CD4-positive, alpha-beta T cell (primary cell): ENCODE measurements around the gene HOXB3. TPM values are rescaled to one million over a fixed set of nuclear protein-coding genes. Genes with fewer than 3 reads are reported as not detected.

Experiments used
- ATAC-seq: fragments of 200-7000 bp; cut with Tn5 transposase; one replicate; pipeline ENCODE4 v1.10.0; 2022; ENCODE audit warnings: mild to moderate bottlenecking; ENCODE audit not compliant: poor library complexity
- CTCF ChIA-PET: fragments of 350-600 bp; sonication (Branson Sonifier 250); formaldehyde crosslinking; loops from one replicate; lab custom pipeline; 2021; ENCODE audit warnings: antibody characterized with exemption, inconsistent platforms; lab: Charles Lee
- POLR2A ChIA-PET: fragments of 350-600 bp; sonication (Branson Sonifier 250); formaldehyde crosslinking; loops from one replicate; lab custom pipeline; 2021; ENCODE audit warnings: antibody characterized with exemption, inconsistent platforms; lab: Charles Lee
- DNase-seq, 14 experiments: peaks; one replicate each; pipeline ENCODE4 v3.0.0-alpha.2; 2013 to 2020; ENCODE audit warnings: mixed read lengths in 2 of 14
- H3K27ac ChIP-seq, 2 donors: one replicate each; pipeline versions ENCODE4 v1.5.1 to v1.7.0; 2013; ENCODE audit warnings: low read length in 2 of 2, low read depth in 1 of 2, mild to moderate bottlenecking in 1 of 2
- H3K27me3 ChIP-seq, 2 experiments: 1 replicate in 1 of 2; 2 replicates in 1 of 2; pipeline versions ENCODE4 v1.6.1 to v1.7.0; 2013; ENCODE audit warnings: low read length in 2 of 2, control low read depth in 1 of 2, mild to moderate bottlenecking in 1 of 2, moderate library complexity in 1 of 2; ENCODE audit not compliant: insufficient read depth in 2 of 2, control insufficient read depth in 1 of 2
- H3K36me3 ChIP-seq: one replicate; pipeline ENCODE4 v1.6.1; 2013; ENCODE audit warnings: low read length, control low read depth; ENCODE audit not compliant: insufficient read depth
- H3K4me1 ChIP-seq: one replicate; pipeline ENCODE4 v1.6.1; 2013; ENCODE audit warnings: low read length, control low read depth; ENCODE audit not compliant: insufficient read depth
- H3K4me3 ChIP-seq: one replicate; pipeline ENCODE4 v1.5.1; 2013; ENCODE audit warnings: mild to moderate bottlenecking, low read length, moderate library complexity
- H3K9me3 ChIP-seq, 2 experiments: 1 replicate in 1 of 2; 2 replicates in 1 of 2; pipeline versions ENCODE4 v1.6.1 to v1.7.0; 2013; ENCODE audit warnings: low read length in 2 of 2, mild to moderate bottlenecking in 2 of 2, control low read depth in 1 of 2, moderate library complexity in 1 of 2; ENCODE audit not compliant: control insufficient read depth in 1 of 2, insufficient read depth in 1 of 2
- H3K27ac Mint-ChIP-seq: one replicate; pipeline ENCODE4 v1.8.0; 2020; ENCODE audit warnings: mixed read lengths
- H3K27me3 Mint-ChIP-seq: one replicate; pipeline ENCODE4 v1.8.0; 2021; ENCODE audit warnings: mixed read lengths
- H3K36me3 Mint-ChIP-seq: one replicate; pipeline ENCODE4 v1.8.0; 2021; ENCODE audit warnings: low read depth, mixed read lengths
- H3K4me1 Mint-ChIP-seq: one replicate; pipeline ENCODE4 v1.8.0; 2021; ENCODE audit warnings: low read depth, mixed read lengths
- H3K4me3 Mint-ChIP-seq: one replicate; pipeline ENCODE4 v1.8.0; 2020; ENCODE audit warnings: mild to moderate bottlenecking, mixed read lengths
- H3K9me3 Mint-ChIP-seq: one replicate; pipeline ENCODE4 v1.8.0; 2020; ENCODE audit warnings: mixed read lengths
- intact Hi-C, 2 experiments: fragments of 100-400 bp; cut with DNase I in 1 of 2; cut with micrococcal nuclease in 1 of 2; formaldehyde crosslinking; loops; one replicate each; pipeline versions ENCODE4 v1.15.1 to v1.9.0; 2023 to 2025; cut with DNase I, micrococcal nuclease
- total RNA-seq, 174 experiments: library from RNA in 2 of 174; stranded (reverse) in 2 of 174; gene quantifications; one replicate each; pipeline ENCODE4 v1.2.3 and lab custom pipeline; 2021 to 2026
- TF ChIP-seq, protein P1 (sequence below): fragments of 200-600 bp; IDR thresholded peaks from one replicate; pipeline ENCODE4 v1.8.0; 2022; ENCODE audit warnings: antibody characterized with exemption, mild to moderate bottlenecking

Gene HOXB3
- total RNA-seq, 2 experiments from 2014 or later = 0.25 to 0.36 TPM

DNA sequence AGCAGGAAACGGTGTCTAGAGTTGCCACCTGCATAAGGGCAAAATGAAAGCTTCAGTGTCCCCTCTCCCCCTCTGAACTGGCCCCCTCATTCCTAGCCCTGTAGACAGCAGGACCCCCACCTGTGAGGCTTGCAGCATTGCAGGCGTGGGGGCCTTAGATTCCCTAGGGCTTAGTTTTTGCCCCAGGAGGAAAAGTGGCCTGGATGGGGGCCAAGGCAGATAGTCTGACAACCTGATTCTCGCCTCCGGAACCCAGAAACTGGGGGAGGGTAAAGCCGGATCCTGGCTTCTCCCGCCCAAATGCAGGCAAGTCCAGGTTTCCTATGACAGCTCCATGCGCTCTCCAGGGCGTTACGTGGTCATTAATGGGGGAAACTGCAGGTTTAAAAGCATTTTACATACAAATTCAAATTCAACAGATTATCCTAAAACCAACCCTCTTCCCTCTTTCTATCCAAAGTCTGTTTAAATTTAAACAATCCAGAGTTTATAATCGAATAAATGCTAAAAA lies 15.4 kb upstream of the HOXB3 start:
- Histone ChIP-seq H3K9me3 (peaks cover 0 to 19% of the 10 kb centered on the region in 2 experiments), H3K4me1 (peaks cover 36% of the 10 kb centered on the region), H3K36me3 (no peaks in the 10 kb centered on the region), H3K27me3 (peaks cover 84 to 85% of the 10 kb centered on the region in 2 experiments), H3K4me3 (no peak overlapping the region), H3K27ac (no peak overlapping the region)
- intact Hi-C loops = no loop called here
- H3K36me3 Mint-ChIP-seq = no peaks in the 10 kb centered on the region
- POLR2A ChIA-PET = no interaction called here
- DNase-seq = no peak
- CTCF ChIA-PET = no interaction called here
- no peak overlapping the region for H3K4me3 Mint-ChIP-seq
- H3K4me1 Mint-ChIP-seq = peaks cover 18% of the 10 kb centered on the region
- peaks cover 91% of the 10 kb centered on the region for H3K27me3 Mint-ChIP-seq
- no peak for ATAC-seq
- no peak overlapping the region for H3K27ac Mint-ChIP-seq
- H3K9me3 Mint-ChIP-seq = no peaks in the 10 kb centered on the region
- TF ChIP-seq, protein P1, sequence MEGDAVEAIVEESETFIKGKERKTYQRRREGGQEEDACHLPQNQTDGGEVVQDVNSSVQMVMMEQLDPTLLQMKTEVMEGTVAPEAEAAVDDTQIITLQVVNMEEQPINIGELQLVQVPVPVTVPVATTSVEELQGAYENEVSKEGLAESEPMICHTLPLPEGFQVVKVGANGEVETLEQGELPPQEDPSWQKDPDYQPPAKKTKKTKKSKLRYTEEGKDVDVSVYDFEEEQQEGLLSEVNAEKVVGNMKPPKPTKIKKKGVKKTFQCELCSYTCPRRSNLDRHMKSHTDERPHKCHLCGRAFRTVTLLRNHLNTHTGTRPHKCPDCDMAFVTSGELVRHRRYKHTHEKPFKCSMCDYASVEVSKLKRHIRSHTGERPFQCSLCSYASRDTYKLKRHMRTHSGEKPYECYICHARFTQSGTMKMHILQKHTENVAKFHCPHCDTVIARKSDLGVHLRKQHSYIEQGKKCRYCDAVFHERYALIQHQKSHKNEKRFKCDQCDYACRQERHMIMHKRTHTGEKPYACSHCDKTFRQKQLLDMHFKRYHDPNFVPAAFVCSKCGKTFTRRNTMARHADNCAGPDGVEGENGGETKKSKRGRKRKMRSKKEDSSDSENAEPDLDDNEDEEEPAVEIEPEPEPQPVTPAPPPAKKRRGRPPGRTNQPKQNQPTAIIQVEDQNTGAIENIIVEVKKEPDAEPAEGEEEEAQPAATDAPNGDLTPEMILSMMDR = no peak

DNA sequence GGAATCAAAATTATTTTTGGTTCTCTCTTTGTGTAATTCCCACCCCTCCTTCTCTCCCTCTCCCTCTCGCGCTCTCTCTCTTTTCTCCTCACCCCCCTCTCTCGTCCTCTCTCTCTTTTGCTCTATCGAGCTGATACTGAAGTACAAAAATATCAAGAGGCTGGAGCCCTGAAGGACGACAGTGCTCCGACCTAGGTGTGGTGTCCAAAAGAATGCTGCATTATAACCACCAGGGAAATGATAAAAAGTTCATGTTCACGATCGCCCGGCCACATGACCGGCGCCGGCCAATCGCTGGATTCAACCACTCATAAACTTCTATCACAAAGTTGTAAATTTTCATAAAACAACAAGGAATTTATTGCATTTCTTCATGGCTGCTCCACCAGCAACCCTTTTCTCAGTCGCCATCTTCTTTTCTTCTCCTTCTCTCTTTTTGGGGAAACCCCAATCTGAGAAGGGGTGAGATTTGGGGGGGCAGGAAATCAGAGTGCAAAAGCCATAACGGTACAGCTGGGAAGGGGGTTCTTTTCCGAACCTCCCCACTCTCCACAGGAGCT lies 14.8 kb upstream of the HOXB3 start, which contains the start of gene HOXB6:
TSS of gene HOXB6 (minus strand) at position 217 of the 560 bp plus-strand sequence. CDS start 6,836 bp downstream, outside the sequence.
- Histone ChIP-seq H3K4me1 (peaks cover 30% of the 10 kb centered on the region), H3K27ac (no peak within 1 kb of the TSS), H3K27me3 (peaks cover 84 to 85% of the 10 kb centered on the region in 2 experiments), H3K9me3 (peaks cover 0 to 19% of the 10 kb centered on the region in 2 experiments), H3K36me3 (no peaks in the 10 kb centered on the region), H3K4me3 (no peak within 1 kb of the TSS)
- intact Hi-C loops = no loop called here
- Mint-ChIP-seq H3K4me3 (no peak within 1 kb of the TSS), H3K9me3 (no peaks in the 10 kb centered on the region), H3K4me1 (peaks cover 18% of the 10 kb centered on the region), H3K36me3 (no peaks in the 10 kb centered on the region), H3K27ac (no peak within 1 kb of the TSS), H3K27me3 (peaks cover 95% of the 10 kb centered on the region)
- ATAC-seq (no peak), DNase-seq (no peak)
- TF ChIP-seq, protein P1 = no peak
- ChIA-PET POLR2A (no interaction called here), CTCF (interaction anchor here (1.0 kb wide), 1 partner anchor 8 kb away, joined by 3 read pairs; no protein-coding TSS in a partner anchor)

DNA sequence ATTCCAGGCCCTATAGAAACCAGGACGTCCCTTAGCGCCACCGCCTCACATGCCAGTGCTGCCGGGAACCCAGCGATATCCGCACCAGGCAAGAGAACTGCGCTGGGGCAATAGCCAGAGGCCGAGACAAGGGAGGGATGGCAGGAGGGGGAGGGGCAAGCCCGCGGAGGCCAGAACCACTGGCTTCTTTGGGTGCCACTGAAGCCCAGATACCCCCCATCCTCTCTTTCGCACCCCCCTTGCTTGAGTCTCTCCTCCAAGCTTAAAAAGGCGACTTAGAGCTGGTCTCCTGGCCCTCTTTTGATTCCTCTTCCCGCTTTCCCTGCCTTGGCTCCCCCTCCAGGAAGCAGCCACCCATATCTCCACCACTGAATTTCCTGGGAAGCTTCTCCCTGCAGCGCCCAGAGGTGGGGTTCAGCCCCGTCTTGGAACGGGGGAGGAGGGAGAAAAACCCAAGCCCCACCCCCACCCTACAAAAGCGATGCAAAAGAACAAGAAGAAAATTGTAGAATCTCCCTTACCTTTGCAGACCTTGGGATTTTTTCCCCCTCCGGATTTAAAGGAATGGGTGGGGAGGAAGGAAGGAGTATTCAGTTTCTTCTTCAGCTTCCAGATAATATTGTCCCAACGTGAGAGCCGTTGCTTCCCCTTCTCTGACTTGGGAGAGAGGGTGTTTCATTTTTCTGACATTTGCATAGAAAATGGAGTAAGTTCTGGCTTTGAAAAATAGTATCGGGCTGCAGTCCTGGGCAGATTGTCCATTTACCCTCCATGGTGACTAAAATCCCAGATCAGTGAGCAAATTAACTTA lies 14.1 kb upstream of the HOXB3 start:
- no peak overlapping the region for H3K4me3 ChIP-seq
- H3K4me1 Mint-ChIP-seq = peaks cover 18% of the 10 kb centered on the region
- CTCF ChIA-PET = interaction anchor here (1.0 kb wide), 1 partner anchor 9 kb away, joined by 3 read pairs; no protein-coding TSS in a partner anchor
- no peaks in the 10 kb centered on the region for H3K36me3 Mint-ChIP-seq
- H3K4me1 ChIP-seq = peaks cover 27% of the 10 kb centered on the region
- no peak overlapping the region for H3K27ac Mint-ChIP-seq
- H3K27me3 Mint-ChIP-seq = peaks cover 95% of the 10 kb centered on the region
- no peaks in the 10 kb centered on the region for H3K36me3 ChIP-seq
- ATAC-seq = no peak
- H3K27ac ChIP-seq = no peak overlapping the region
- POLR2A ChIA-PET = no interaction called here
- H3K9me3 Mint-ChIP-seq = no peaks in the 10 kb centered on the region
- TF ChIP-seq, protein P1 = no peak
- intact Hi-C loops = no loop called here
- peaks cover 84 to 85% of the 10 kb centered on the region in 2 experiments for H3K27me3 ChIP-seq
- H3K4me3 Mint-ChIP-seq = no peak overlapping the region
- DNase-seq = no peak
- peaks cover 0 to 19% of the 10 kb centered on the region in 2 experiments for H3K9me3 ChIP-seq
